Measurements from ENCODE around the gene DLK1. TPM values are rescaled to one million over a fixed set of nuclear protein-coding genes. Genes with fewer than 3 reads are reported as not detected.

The DLK1 gene
- total RNA-seq, 1 donor, result not detected

DNA sequence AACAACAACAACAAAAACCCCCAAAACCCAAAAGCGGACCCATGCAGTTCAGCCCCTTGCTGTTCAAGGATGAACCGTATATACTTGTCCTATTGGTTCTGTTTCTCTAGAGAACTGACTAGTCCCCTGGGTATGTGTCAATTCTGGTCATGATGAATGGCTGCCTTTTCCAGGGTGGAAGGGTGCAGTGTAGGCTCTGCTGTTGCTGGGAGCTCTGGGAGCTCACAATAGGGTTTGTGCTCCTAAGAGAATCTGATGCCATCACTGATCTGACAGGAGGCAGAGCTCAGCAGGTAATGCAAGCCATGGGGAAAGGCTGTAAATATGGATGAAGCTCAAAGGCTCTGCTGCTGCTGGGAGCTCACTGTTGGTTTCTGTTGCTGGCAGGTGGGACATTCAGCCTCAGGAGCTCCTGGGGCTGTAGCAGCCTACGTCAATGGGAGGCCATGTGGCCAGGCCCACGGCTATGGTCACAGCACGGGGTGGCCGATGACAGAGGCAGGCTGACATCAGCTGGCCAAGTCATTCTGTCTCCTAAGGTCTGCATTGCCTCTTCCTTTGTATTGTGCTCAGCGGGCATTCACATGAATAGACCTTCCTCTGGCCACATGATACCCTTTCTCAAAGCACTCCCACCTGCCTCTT, 37.9 kb downstream of the DLK1 start:
- H3K4me1 ChIP-seq (ENCODE audit: insufficient read depth, low read length), result peaks cover 7% of the 10 kb centered on the region

DNA sequence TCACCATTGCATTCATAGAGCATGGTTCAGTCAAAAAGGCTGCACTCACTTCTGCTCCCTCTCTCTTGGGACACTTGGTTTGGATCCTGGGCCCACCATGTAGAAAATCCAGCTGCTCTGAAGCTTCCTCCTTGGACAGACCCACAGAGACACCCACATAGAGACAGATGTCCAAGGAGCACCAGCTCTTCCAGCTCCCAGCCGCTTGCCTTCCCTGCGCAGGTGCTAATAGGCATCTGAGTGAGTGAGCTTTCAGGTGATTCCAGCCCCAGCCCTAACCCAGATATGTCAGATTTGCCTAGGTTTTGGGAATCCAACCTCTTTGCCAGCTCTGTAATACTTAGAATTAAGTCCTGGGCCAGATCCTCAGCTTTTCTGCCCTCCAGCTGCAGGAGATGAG, 38.6 kb downstream of the DLK1 start:
- Histone ChIP-seq H2AFZ (ENCODE audit: low read length) (no peak overlapping the region), H4K20me1 (ENCODE audit: insufficient read depth, low read length) (no peaks in the 10 kb centered on the region), H3K9me3 (ENCODE audit: low read depth, low read length) (no peaks in the 10 kb centered on the region), H3K4me3 (ENCODE audit: insufficient read depth, low read length) (no peak overlapping the region), H3K27me3 (ENCODE audit: insufficient read depth, low read length) (peaks cover 40% of the 10 kb centered on the region), H3K27ac (ENCODE audit: low read depth, low read length) (no peak overlapping the region), H3K4me2 (ENCODE audit: insufficient read depth, low read length) (no peak overlapping the region), H3K79me2 (ENCODE audit: insufficient read depth, low read length) (no peaks in the 10 kb centered on the region), H3K4me1 (ENCODE audit: insufficient read depth, low read length) (peaks cover 7% of the 10 kb centered on the region), H3K36me3 (ENCODE audit: insufficient read depth, low read length) (no peaks in the 10 kb centered on the region)
- TF ChIP-seq, protein P1, sequence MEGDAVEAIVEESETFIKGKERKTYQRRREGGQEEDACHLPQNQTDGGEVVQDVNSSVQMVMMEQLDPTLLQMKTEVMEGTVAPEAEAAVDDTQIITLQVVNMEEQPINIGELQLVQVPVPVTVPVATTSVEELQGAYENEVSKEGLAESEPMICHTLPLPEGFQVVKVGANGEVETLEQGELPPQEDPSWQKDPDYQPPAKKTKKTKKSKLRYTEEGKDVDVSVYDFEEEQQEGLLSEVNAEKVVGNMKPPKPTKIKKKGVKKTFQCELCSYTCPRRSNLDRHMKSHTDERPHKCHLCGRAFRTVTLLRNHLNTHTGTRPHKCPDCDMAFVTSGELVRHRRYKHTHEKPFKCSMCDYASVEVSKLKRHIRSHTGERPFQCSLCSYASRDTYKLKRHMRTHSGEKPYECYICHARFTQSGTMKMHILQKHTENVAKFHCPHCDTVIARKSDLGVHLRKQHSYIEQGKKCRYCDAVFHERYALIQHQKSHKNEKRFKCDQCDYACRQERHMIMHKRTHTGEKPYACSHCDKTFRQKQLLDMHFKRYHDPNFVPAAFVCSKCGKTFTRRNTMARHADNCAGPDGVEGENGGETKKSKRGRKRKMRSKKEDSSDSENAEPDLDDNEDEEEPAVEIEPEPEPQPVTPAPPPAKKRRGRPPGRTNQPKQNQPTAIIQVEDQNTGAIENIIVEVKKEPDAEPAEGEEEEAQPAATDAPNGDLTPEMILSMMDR (IDR thresholded peaks at IDR 0.05; ENCODE audit: extremely low read depth, low read depth, low read length), result no peak
- DNase-seq (ENCODE audit: insufficient read length, low spot score, missing footprints), result no peak

More for the DNA sequence above, 37.9 kb downstream of the DLK1 start:
- Histone ChIP-seq H3K36me3 (ENCODE audit: insufficient read depth, low read length) (no peaks in the 10 kb centered on the region), H3K27ac (ENCODE audit: low read depth, low read length) (no peak overlapping the region), H3K4me3 (ENCODE audit: insufficient read depth, low read length) (no peak overlapping the region), H3K4me2 (ENCODE audit: insufficient read depth, low read length) (no peak overlapping the region), H4K20me1 (ENCODE audit: insufficient read depth, low read length) (no peaks in the 10 kb centered on the region), H3K27me3 (ENCODE audit: insufficient read depth, low read length) (peaks cover 33% of the 10 kb centered on the region), H3K9me3 (ENCODE audit: low read depth, low read length) (no peaks in the 10 kb centered on the region), H3K79me2 (ENCODE audit: insufficient read depth, low read length) (no peaks in the 10 kb centered on the region), H2AFZ (ENCODE audit: low read length) (no peak overlapping the region)
- TF ChIP-seq, protein P1 (IDR thresholded peaks at IDR 0.05; ENCODE audit: extremely low read depth, low read depth, low read length), result no peak
- no peak for DNase-seq (ENCODE audit: insufficient read length, low spot score, missing footprints)

DNA sequence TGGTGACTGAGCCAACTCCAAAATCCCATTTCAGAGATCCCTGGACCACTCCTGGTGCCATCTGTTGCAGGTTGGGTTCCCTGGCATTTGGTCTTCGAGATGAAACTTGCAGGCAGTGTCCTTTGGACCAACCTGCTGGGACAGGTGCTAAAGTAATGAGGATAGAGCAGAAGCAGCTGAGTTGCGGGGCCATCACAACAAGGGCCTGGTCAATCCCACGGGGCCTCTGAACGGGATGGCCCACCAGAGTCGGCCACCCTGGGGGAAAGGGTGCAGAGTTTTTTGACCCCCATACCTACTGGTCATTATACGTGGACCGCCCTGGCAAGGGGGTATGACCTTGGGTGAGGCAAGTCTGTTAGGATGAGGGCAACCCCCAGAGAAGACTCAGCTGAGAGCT, 39.3 kb downstream of the DLK1 start:
- H3K9me3 ChIP-seq (ENCODE audit: low read depth, low read length), result no peaks in the 10 kb centered on the region
- no peaks in the 10 kb centered on the region for H3K79me2 ChIP-seq (ENCODE audit: insufficient read depth, low read length)
- no peaks in the 10 kb centered on the region for H4K20me1 ChIP-seq (ENCODE audit: insufficient read depth, low read length)
- H2AFZ ChIP-seq (ENCODE audit: low read length), result no peak overlapping the region
- peaks cover 43% of the 10 kb centered on the region for H3K27me3 ChIP-seq (ENCODE audit: insufficient read depth, low read length)
- TF ChIP-seq, protein P1 (IDR thresholded peaks at IDR 0.05; ENCODE audit: extremely low read depth, low read depth, low read length), result no peak
- H3K4me2 ChIP-seq (ENCODE audit: insufficient read depth, low read length), result no peak overlapping the region
- DNase-seq (ENCODE audit: insufficient read length, low spot score, missing footprints), result no peak
- H3K4me3 ChIP-seq (ENCODE audit: insufficient read depth, low read length), result no peak overlapping the region
- H3K4me1 ChIP-seq (ENCODE audit: insufficient read depth, low read length), result peaks cover 7% of the 10 kb centered on the region
- no peaks in the 10 kb centered on the region for H3K36me3 ChIP-seq (ENCODE audit: insufficient read depth, low read length)
- no peak overlapping the region for H3K27ac ChIP-seq (ENCODE audit: low read depth, low read length)

DNA sequence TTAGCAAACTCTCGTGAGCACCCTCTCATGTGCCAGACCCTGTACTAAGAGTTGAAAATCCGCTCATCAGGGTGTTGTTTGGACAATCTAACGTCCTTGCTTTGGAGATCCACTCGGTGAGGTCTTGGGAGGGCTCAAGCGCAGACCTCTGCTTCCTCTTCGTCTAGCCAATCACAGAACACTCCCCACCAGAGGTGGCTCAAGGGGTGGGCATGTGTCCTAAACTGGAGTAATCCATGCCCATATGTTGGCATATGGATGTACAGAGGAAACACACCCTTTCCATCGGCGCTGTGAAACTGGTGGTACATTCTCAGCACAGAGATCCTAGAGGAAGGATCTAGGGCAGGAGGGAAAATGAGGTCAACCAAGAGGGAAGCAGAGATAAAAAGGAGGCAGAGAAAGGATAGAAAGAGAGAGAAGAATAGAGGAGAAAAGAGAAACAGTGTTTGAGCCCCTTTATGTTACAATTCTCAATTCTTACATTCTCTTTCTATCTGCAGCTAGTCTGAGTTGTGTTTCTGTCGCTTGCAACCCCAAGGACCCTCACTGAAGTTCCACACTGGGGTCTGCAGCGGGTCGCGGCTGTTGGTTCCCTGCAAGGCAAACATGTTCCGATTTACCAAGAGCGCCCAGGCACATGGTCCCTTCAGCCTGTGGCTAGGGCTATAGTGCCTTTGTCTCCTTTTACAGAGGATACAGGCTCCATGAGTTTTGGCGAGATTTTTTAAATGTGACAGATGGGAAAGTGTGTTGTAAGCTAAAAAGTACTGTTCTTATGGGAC, 40.5 kb downstream of the DLK1 start:
- no peaks in the 10 kb centered on the region for H3K9me3 ChIP-seq (ENCODE audit: low read depth, low read length)
- no peaks in the 10 kb centered on the region for H4K20me1 ChIP-seq (ENCODE audit: insufficient read depth, low read length)
- H3K27ac ChIP-seq (ENCODE audit: low read depth, low read length), result no peak overlapping the region
- H3K4me2 ChIP-seq (ENCODE audit: insufficient read depth, low read length), result no peak overlapping the region
- DNase-seq (ENCODE audit: insufficient read length, low spot score, missing footprints), result no peak
- H3K79me2 ChIP-seq (ENCODE audit: insufficient read depth, low read length), result no peaks in the 10 kb centered on the region
- no peaks in the 10 kb centered on the region for H3K36me3 ChIP-seq (ENCODE audit: insufficient read depth, low read length)
- H3K4me1 ChIP-seq (ENCODE audit: insufficient read depth, low read length), result peaks cover 4% of the 10 kb centered on the region
- TF ChIP-seq, protein P1 (IDR thresholded peaks at IDR 0.05; ENCODE audit: extremely low read depth, low read depth, low read length), result no peak
- H3K27me3 ChIP-seq (ENCODE audit: insufficient read depth, low read length), result peaks cover 43% of the 10 kb centered on the region
- no peak overlapping the region for H2AFZ ChIP-seq (ENCODE audit: low read length)
- H3K4me3 ChIP-seq (ENCODE audit: insufficient read depth, low read length), result no peak overlapping the region

Measured in osteoblast (primary cell).